Neural progenitor cell (in vitro differentiated cells): Measurements from ENCODE around the gene FBXL19. TPM values are rescaled to one million over a fixed set of nuclear protein-coding genes. Genes with fewer than 3 reads are reported as not detected.

Source experiments
- DNase-seq: peaks from one replicate; pipeline ENCODE4 v3.0.0-alpha.2; 2016; ENCODE audit warnings: low spot score
- H2AFZ ChIP-seq: fragments of 200-600 bp; sonication (generic); replicated peaks from 2 replicates; pipeline ENCODE4 v1.6.1; 2016; ENCODE audit warnings: antibody characterized with exemption
- H3F3A ChIP-seq: fragments of 200-600 bp; sonication (generic); 2 replicates; pipeline ENCODE4 v1.6.1; 2016; ENCODE audit warnings: antibody characterized with exemption, low read depth
- H3K27ac ChIP-seq: fragments of 200-600 bp; sonication (generic); 2 replicates; pipeline ENCODE4 v1.5.1; 2016; ENCODE audit warnings: mild to moderate bottlenecking
- H3K27me3 ChIP-seq: fragments of 200-600 bp; sonication (generic); 2 replicates; pipeline ENCODE4 v1.6.1; 2016; ENCODE audit warnings: mild to moderate bottlenecking, moderate library complexity
- H3K36me3 ChIP-seq: fragments of 200-600 bp; sonication (generic); 2 replicates; pipeline ENCODE4 v1.5.1; 2016
- H3K4me1 ChIP-seq: fragments of 200-600 bp; sonication (generic); 2 replicates; pipeline ENCODE4 v1.6.1; 2016; ENCODE audit warnings: mixed run types
- H3K4me2 ChIP-seq: fragments of 200-600 bp; sonication (generic); 2 replicates; pipeline ENCODE4 v1.6.1; 2016
- H3K4me3 ChIP-seq: fragments of 200-600 bp; sonication (generic); 2 replicates; pipeline ENCODE4 v1.5.1; 2016
- H3K79me2 ChIP-seq: fragments of 200-600 bp; sonication (generic); 2 replicates; pipeline ENCODE4 v1.6.1; 2016; ENCODE audit warnings: low read depth
- H3K9ac ChIP-seq: fragments of 200-600 bp; sonication (generic); 2 replicates; pipeline ENCODE4 v1.6.1; 2016
- H3K9me3 ChIP-seq: fragments of 200-600 bp; sonication (generic); 2 replicates; pipeline ENCODE4 v1.5.1; 2016; ENCODE audit warnings: low read depth
- H4K20me1 ChIP-seq: fragments of 200-600 bp; sonication (generic); 2 replicates; pipeline ENCODE4 v1.6.1; 2016; ENCODE audit warnings: low read depth
- H3K27ac Mint-ChIP-seq: 3 replicates; pipeline ENCODE4 v1.8.0; 2021; ENCODE audit warnings: mixed read lengths
- H3K27me3 Mint-ChIP-seq: 2 replicates; pipeline ENCODE4 v1.8.0; 2022; ENCODE audit warnings: low read depth, mild to moderate bottlenecking, inconsistent platforms, moderate library complexity, mixed read lengths; ENCODE audit not compliant: insufficient read depth
- H3K36me3 Mint-ChIP-seq: 3 replicates; pipeline ENCODE4 v1.8.0; 2021; ENCODE audit warnings: mixed read lengths
- H3K4me1 Mint-ChIP-seq: 3 replicates; pipeline ENCODE4 v1.8.0; 2021; ENCODE audit warnings: mixed read lengths
- H3K4me3 Mint-ChIP-seq: 3 replicates; pipeline ENCODE4 v1.8.0; 2021; ENCODE audit warnings: mild to moderate bottlenecking, moderate library complexity, mixed read lengths
- H3K9me3 Mint-ChIP-seq: 3 replicates; pipeline ENCODE4 v1.8.0; 2020; ENCODE audit warnings: mixed read lengths
- CTCF ChIP-seq: fragments of 200-600 bp; sonication (generic); IDR thresholded peaks from 2 replicates; pipeline ENCODE4 v1.5.1; 2017; ENCODE audit warnings: antibody characterized with exemption, mild to moderate bottlenecking
- EZH2 ChIP-seq: fragments of 200-600 bp; sonication (generic); IDR thresholded peaks from 2 replicates; pipeline ENCODE4 v1.6.1; 2017; ENCODE audit warnings: antibody characterized with exemption, mild to moderate bottlenecking, moderate library complexity
- EZH2phosphoT487 ChIP-seq: fragments of 200-600 bp; sonication (generic); IDR thresholded peaks from 2 replicates; pipeline ENCODE4 v1.6.1; 2017; ENCODE audit warnings: antibody characterized with exemption
- microRNA counts: library from miRNA; unstranded; fragments of <30 nt; microRNA quantifications from one replicate; lab custom pipeline; 2016
- microRNA-seq: library from miRNA; unstranded; fragments of <30 nt; microRNA quantifications from one replicate; pipeline ENCODE4, GENCODE V29; 2016
- small RNA-seq: library from RNA; depleted of rRNA; stranded (forward); fragments of <200 nt; gene quantifications from one replicate; pipeline ENCODE3, GENCODE V24; 2015
- total RNA-seq: library from RNA; depleted of rRNA; stranded (reverse); fragments of >200 nt; gene quantifications from 2 replicates; pipeline ENCODE4 v1.2.3, GENCODE V29; 2015; ENCODE audit warnings: low replicate concordance

The FBXL19 gene
- total RNA-seq, 1 donor from 2014 or later: 9.2 TPM

GRCh38 chr16:30996324-30996984 lies 73.1 kb downstream of the FBXL19 start:
- Mint-ChIP-seq H3K4me1 (peaks cover 5% of the 10 kb centered on the region), H3K27ac (no peak overlapping the region), H3K36me3 (peaks cover 3% of the 10 kb centered on the region), H3K27me3 (peaks cover 8% of the 10 kb centered on the region), H3K4me3 (peak overlapping the region; percentile 75), H3K9me3 (no peaks in the 10 kb centered on the region)
- Histone ChIP-seq H3F3A (peaks cover 28% of the 10 kb centered on the region), H3K36me3 (no peaks in the 10 kb centered on the region), H3K9me3 (no peaks in the 10 kb centered on the region), H3K79me2 (no peaks in the 10 kb centered on the region), H3K4me1 (peaks cover 8% of the 10 kb centered on the region), H2AFZ (no peak overlapping the region), H3K27ac (no peak overlapping the region), H3K4me3 (peak overlapping the region; percentile 55), H3K27me3 (peaks cover 36% of the 10 kb centered on the region), H4K20me1 (no peaks in the 10 kb centered on the region), H3K4me2 (peak overlapping the region; percentile 94), H3K9ac (no peak overlapping the region)
- no peak for TF ChIP-seq EZH2phosphoT487
- no peak for DNase-seq

- H3K36me3 ChIP-seq: no peaks in the 10 kb centered on the region
- peaks cover 36% of the 10 kb centered on the region for H3K27me3 ChIP-seq
- H3K9ac ChIP-seq: no peak overlapping the region
- TF ChIP-seq EZH2 (peak; percentile 47), EZH2phosphoT487 (no peak), CTCF (no peak)
- no peaks in the 10 kb centered on the region for H4K20me1 ChIP-seq
- Mint-ChIP-seq H3K27me3 (peaks cover 8% of the 10 kb centered on the region), H3K4me1 (peaks cover 6% of the 10 kb centered on the region), H3K36me3 (peaks cover 3% of the 10 kb centered on the region), H3K9me3 (no peaks in the 10 kb centered on the region), H3K4me3 (peak overlapping the region; percentile 75), H3K27ac (no peak overlapping the region)
- peaks cover 8% of the 10 kb centered on the region for H3K4me1 ChIP-seq
- H2AFZ ChIP-seq: peak overlapping the region; percentile 76
- DNase-seq: peak; percentile 87
- no peaks in the 10 kb centered on the region for H3K79me2 ChIP-seq
- H3K4me2 ChIP-seq: peak overlapping the region; percentile 94
- no peak overlapping the region for H3K27ac ChIP-seq
- H3K9me3 ChIP-seq: no peaks in the 10 kb centered on the region
- H3K4me3 ChIP-seq: peak overlapping the region; percentile 55
- H3F3A ChIP-seq: peaks cover 28% of the 10 kb centered on the region
These were observed 73.8 kb downstream of the FBXL19 start for GRCh38 chr16:30996985-30997724.

GRCh38 chr16:30997725-30998711 lies 74.6 kb downstream of the FBXL19 start:
- DNase-seq: no peak
- peaks cover 8% of the 10 kb centered on the region for H3K27me3 Mint-ChIP-seq
- Histone ChIP-seq H3K9me3 (no peaks in the 10 kb centered on the region), H3K79me2 (no peaks in the 10 kb centered on the region), H4K20me1 (no peaks in the 10 kb centered on the region), H3K36me3 (no peaks in the 10 kb centered on the region), H3K9ac (no peak overlapping the region), H3K4me1 (peaks cover 8% of the 10 kb centered on the region), H3K4me3 (peak overlapping the region; percentile 55), H3F3A (peaks cover 28% of the 10 kb centered on the region), H2AFZ (peak overlapping the region; percentile 76), H3K4me2 (peak overlapping the region; percentile 94), H3K27me3 (peaks cover 36% of the 10 kb centered on the region), H3K27ac (no peak overlapping the region)
- peaks cover 8% of the 10 kb centered on the region for H3K4me1 Mint-ChIP-seq
- peaks cover 3% of the 10 kb centered on the region for H3K36me3 Mint-ChIP-seq
- no peak overlapping the region for H3K27ac Mint-ChIP-seq
- H3K9me3 Mint-ChIP-seq: no peaks in the 10 kb centered on the region
- TF ChIP-seq EZH2 (no peak), EZH2phosphoT487 (no peak), CTCF (no peak)
- peak overlapping the region; percentile 69 for H3K4me3 Mint-ChIP-seq

MicroRNA genes within 50 kb of the gene (microRNA counts, 767-probe panel; counts per million panel counts)
- 460 counts per million, percentile 90 among the panel's probes with 10 or more counts for microRNA hsa-miR-762 (lab: Ali Mortazavi, UCI)

Small RNA genes lying within 50 kb of the gene (microRNA-seq; reads per million reads assigned to microRNA genes)
- not detected for gene MIR4519
- gene MIR762: not detected

Small RNA genes lying within 50 kb of the gene (small RNA-seq; reads per million reads assigned to genes)
- not detected for gene AC135048.1
- gene MIR4519: not detected
- gene MIR762: not detected

Other genes starting within 250 kb of the FBXL19 start
- gene SRCAP, start 224.4 kb upstream of the FBXL19 start, total RNA-seq: 4.6 and 8.8 TPM in 2 replicates
- 20.2 and 31.4 TPM in 2 replicates for gene PHKG2, start 175.1 kb upstream of the FBXL19 start, total RNA-seq
- gene CFAP119, start 161.5 kb upstream of the FBXL19 start, total RNA-seq: 0.56 and 8.0 TPM in 2 replicates
- 45.6 and 77.3 TPM in 2 replicates for gene RNF40, start 161.2 kb upstream of the FBXL19 start, total RNA-seq
- 13.7 and 24.5 TPM in 2 replicates for gene ZNF629, start 136.4 kb upstream of the FBXL19 start, total RNA-seq
- 18.3 and 32.1 TPM in 2 replicates for gene BCL7C, start 29.5 kb upstream of the FBXL19 start, total RNA-seq
- gene CTF1, start 27.0 kb upstream of the FBXL19 start, total RNA-seq: 0.39 and 1.5 TPM in 2 replicates
- gene ORAI3, start 25.5 kb downstream of the FBXL19 start, total RNA-seq: 10.2 and 20.1 TPM in 2 replicates
- 3.2 and 5.8 TPM in 2 replicates for gene SETD1A, start 34.2 kb downstream of the FBXL19 start, total RNA-seq
- 1.4 and 2.9 TPM in 2 replicates for gene HSD3B7, start 61.6 kb downstream of the FBXL19 start, total RNA-seq
- 6.6 and 7.3 TPM in 2 replicates for gene STX1B, start 87.1 kb downstream of the FBXL19 start, total RNA-seq
- gene STX4, start 110.0 kb downstream of the FBXL19 start, total RNA-seq: 6.6 and 13.3 TPM in 2 replicates
- gene ZNF668, start 150.7 kb downstream of the FBXL19 start, total RNA-seq: 3.7 and 14.7 TPM in 2 replicates
- 7.5 and 31.2 TPM in 2 replicates for gene ZNF646, start 150.8 kb downstream of the FBXL19 start, total RNA-seq
- gene PRSS53, start 165.4 kb downstream of the FBXL19 start, total RNA-seq: 2.3 and 7.7 TPM in 2 replicates
- 95.9 and 137 TPM in 2 replicates for gene VKORC1, start 171.2 kb downstream of the FBXL19 start, total RNA-seq
- gene BCKDK, start 184.8 kb downstream of the FBXL19 start, total RNA-seq: 19.8 and 38.1 TPM in 2 replicates
- gene KAT8, start 194.1 kb downstream of the FBXL19 start, total RNA-seq: 59.7 and 71.7 TPM in 2 replicates
- 2.7 and 17.6 TPM in 2 replicates for gene PRSS8, start 212.2 kb downstream of the FBXL19 start, total RNA-seq
- 0.30 and 0.68 TPM in 2 replicates for gene PRSS36, start 226.5 kb downstream of the FBXL19 start, total RNA-seq